ENCODE data around the gene CD37. TPM values are rescaled to one million over a fixed set of nuclear protein-coding genes. Genes with fewer than 3 reads are reported as not detected.

The CD37 gene
- not detected in 5 replicates for total RNA-seq (2022; extraction: Qiagen RNA extraction)

GRCh38 chr19:49335071-49335783 lies at the start of gene CD37:
Gene CD37, plus strand, starts transcription at chr19:49335406. Its CDS starts 135 bp downstream, at chr19:49335541.

GRCh38 chr19:49324801-49325576 lies 10.2 kb upstream of the CD37 start, which contains the start of gene SLC6A16:
Gene SLC6A16, minus strand, starts transcription at chr19:49325191. Its CDS starts 13,844 bp downstream, at chr19:49311347.

GRCh38 chr19:49362048-49362928 lies 27.1 kb downstream of the CD37 start, which contains the start of gene TEAD2:
Gene TEAD2, minus strand, starts transcription at chr19:49362416. Its CDS starts 2,341 bp downstream, at chr19:49360075.

GRCh38 chr19:49363268-49364082 lies 28.3 kb downstream of the CD37 start, which contains the start of gene DKKL1:
Gene DKKL1, plus strand, starts transcription at chr19:49363877. Its CDS starts 122 bp downstream, at chr19:49363999.

GRCh38 chr19:49387936-49388372 lies 52.7 kb downstream of the CD37 start, which contains the start of gene KASH5:
Gene KASH5, plus strand, starts transcription at chr19:49388249. Its CDS starts 2,635 bp downstream, at chr19:49390884.

Other genes with a start within 250 kb of the CD37 start
- gene SNRNP70, start 250.0 kb upstream of the CD37 start, total RNA-seq (2022; extraction: Qiagen RNA extraction): 306 to 331 TPM (median 309 TPM) in 5 replicates
- 4.7 to 7.9 TPM (median 6.9 TPM) in 5 replicates for gene LIN7B, start 221.0 kb upstream of the CD37 start, total RNA-seq (2022; extraction: Qiagen RNA extraction)
- 1.1 to 1.9 TPM (median 1.7 TPM) in 5 replicates for gene C19orf73, start 216.3 kb upstream of the CD37 start, total RNA-seq (2022; extraction: Qiagen RNA extraction)
- gene PPFIA3, start 215.9 kb upstream of the CD37 start, total RNA-seq (2022; extraction: Qiagen RNA extraction): 4.7 to 8.1 TPM (median 7.0 TPM) in 5 replicates
- 0.03 TPM in 1 of 5 replicates, not detected in the others for gene HRC, start 180.0 kb upstream of the CD37 start, total RNA-seq (2022; extraction: Qiagen RNA extraction)
- gene TRPM4, start 177.6 kb upstream of the CD37 start, total RNA-seq (2022; extraction: Qiagen RNA extraction): 8.2 to 10.2 TPM (median 9.6 TPM) in 5 replicates
- 0.77 to 1.3 TPM (median 0.85 TPM) in 5 replicates for gene SLC6A16, start 10.2 kb upstream of the CD37 start, total RNA-seq (2022; extraction: Qiagen RNA extraction)
- gene TEAD2, start 27.0 kb downstream of the CD37 start, total RNA-seq (2022; extraction: Qiagen RNA extraction): 13.2 to 19.7 TPM (median 16.8 TPM) in 5 replicates
- gene DKKL1, start 28.5 kb downstream of the CD37 start, total RNA-seq (2022; extraction: Qiagen RNA extraction): 0.33 to 0.71 TPM (median 0.59 TPM) in 4 of 5 replicates, not detected in the other
- 0.12 TPM in 1 of 5 replicates, not detected in the others for gene KASH5, start 52.8 kb downstream of the CD37 start, total RNA-seq (2022; extraction: Qiagen RNA extraction)
- not detected in 5 replicates for gene PTH2, start 88.0 kb downstream of the CD37 start, total RNA-seq (2022; extraction: Qiagen RNA extraction)
- gene GFY, start 90.0 kb downstream of the CD37 start, total RNA-seq (2022; extraction: Qiagen RNA extraction): 0.14 to 0.24 TPM (median 0.16 TPM) in 5 replicates
- gene SLC17A7, start 106.1 kb downstream of the CD37 start, total RNA-seq (2022; extraction: Qiagen RNA extraction): 0.37 to 0.75 TPM (median 0.59 TPM) in 5 replicates
- 83.8 to 95.7 TPM (median 87.0 TPM) in 5 replicates for gene PIH1D1, start 116.4 kb downstream of the CD37 start, total RNA-seq (2022; extraction: Qiagen RNA extraction)
- 16.6 to 24.0 TPM (median 22.1 TPM) in 5 replicates for gene ALDH16A1, start 117.8 kb downstream of the CD37 start, total RNA-seq (2022; extraction: Qiagen RNA extraction)
- gene FLT3LG, start 138.8 kb downstream of the CD37 start, total RNA-seq (2022; extraction: Qiagen RNA extraction): 1.1 to 1.4 TPM (median 1.3 TPM) in 5 replicates
- gene RPL13A, start 152.2 kb downstream of the CD37 start, total RNA-seq (2022; extraction: Qiagen RNA extraction): 3,942 to 4,218 TPM (median 4,024 TPM) in 5 replicates
- 3,861 to 4,163 TPM (median 3,950 TPM) in 5 replicates for gene RPS11, start 161.0 kb downstream of the CD37 start, total RNA-seq (2022; extraction: Qiagen RNA extraction)
- gene FCGRT, start 177.3 kb downstream of the CD37 start, total RNA-seq (2022; extraction: Qiagen RNA extraction): 23.5 to 32.7 TPM (median 30.2 TPM) in 5 replicates
- gene RCN3, start 192.6 kb downstream of the CD37 start, total RNA-seq (2022; extraction: Qiagen RNA extraction): 1.5 to 2.9 TPM (median 2.2 TPM) in 5 replicates
- 88.4 to 106 TPM (median 103 TPM) in 5 replicates for gene NOSIP, start 245.2 kb downstream of the CD37 start, total RNA-seq (2022; extraction: Qiagen RNA extraction)
- gene PRRG2, start 245.9 kb downstream of the CD37 start, total RNA-seq (2022; extraction: Qiagen RNA extraction): 0.78 to 1.3 TPM (median 0.84 TPM) in 5 replicates